Measurements from ENCODE around the gene KIAA0319L. TPM values are rescaled to one million over a fixed set of nuclear protein-coding genes. Genes with fewer than 3 reads are reported as not detected.

The KIAA0319L gene
- total RNA-seq, 2 donors from 2014 or later = 68.4 to 77.6 TPM

- no peaks in the 10 kb centered on the region for H3K27me3 ChIP-seq (ENCODE audit: control insufficient read depth, insufficient read depth, low read length, poor library complexity, severe bottlenecking)
- TF ChIP-seq CTCF (conservative IDR thresholded peaks at IDR 0.05) = no peak
- no peak overlapping the region for H3K4me3 Mint-ChIP-seq
- H3K9me3 ChIP-seq (ENCODE audit: control insufficient read depth, low read length) = no peaks in the 10 kb centered on the region
- H3K36me3 ChIP-seq (ENCODE audit: control insufficient read depth, insufficient read depth, low read length) = peaks cover 5% of the 10 kb centered on the region
- no peaks in the 10 kb centered on the region for H3K9me3 Mint-ChIP-seq
- H3K27ac ChIP-seq (ENCODE audit: low read depth, low read length) = no peak overlapping the region
- DNase-seq = peak; percentile 51
- WGBS, 2 experiments (ENCODE audit: insufficient coverage in 1 of 2, insufficient read length in 1 of 2) = 70 to 79% methylated on average over 2 to 3 of the region's 3 CpGs
- peaks cover 10% of the 10 kb centered on the region for H3K4me1 ChIP-seq (ENCODE audit: control insufficient read depth, insufficient read depth, low read length)
- no peaks in the 10 kb centered on the region for H3K27me3 Mint-ChIP-seq (ENCODE audit: insufficient read depth)
- peaks cover 30% of the 10 kb centered on the region for H3K36me3 Mint-ChIP-seq (ENCODE audit: low read depth)
- no peak overlapping the region for H3K4me3 ChIP-seq (ENCODE audit: low read length)
- H3K27ac Mint-ChIP-seq = peak overlapping the region; percentile 81
- H3K4me1 Mint-ChIP-seq = peaks cover 21% of the 10 kb centered on the region
- no peak overlapping the region for H3K9ac ChIP-seq (ENCODE audit: extremely low read depth, low read length, poor library complexity, severe bottlenecking)
Measured at GRCh38 chr1:35499652-35500176, 57.5 kb downstream of the KIAA0319L start.

- no peak overlapping the region for H3K4me3 Mint-ChIP-seq
- H3K4me1 Mint-ChIP-seq = peaks cover 21% of the 10 kb centered on the region
- peaks cover 32% of the 10 kb centered on the region for H3K36me3 Mint-ChIP-seq (ENCODE audit: low read depth)
- peaks cover 10% of the 10 kb centered on the region for H3K4me1 ChIP-seq (ENCODE audit: control insufficient read depth, insufficient read depth, low read length)
- H3K9ac ChIP-seq (ENCODE audit: extremely low read depth, low read length, poor library complexity, severe bottlenecking) = no peak overlapping the region
- no peak for TF ChIP-seq CTCF (conservative IDR thresholded peaks at IDR 0.05)
- 90 to 100% methylated on average over 2 to 3 of the region's 4 CpGs for WGBS, 2 experiments (ENCODE audit: insufficient coverage in 1 of 2, insufficient read length in 1 of 2)
- peaks cover 5% of the 10 kb centered on the region for H3K36me3 ChIP-seq (ENCODE audit: control insufficient read depth, insufficient read depth, low read length)
- H3K27ac Mint-ChIP-seq = peak overlapping the region; percentile 81
- H3K27me3 Mint-ChIP-seq (ENCODE audit: insufficient read depth) = no peaks in the 10 kb centered on the region
- H3K9me3 Mint-ChIP-seq = no peaks in the 10 kb centered on the region
- DNase-seq = no peak
- no peak overlapping the region for H3K4me3 ChIP-seq (ENCODE audit: low read length)
- no peaks in the 10 kb centered on the region for H3K9me3 ChIP-seq (ENCODE audit: control insufficient read depth, low read length)
- H3K27me3 ChIP-seq (ENCODE audit: control insufficient read depth, insufficient read depth, low read length, poor library complexity, severe bottlenecking) = no peaks in the 10 kb centered on the region
- H3K27ac ChIP-seq (ENCODE audit: low read depth, low read length) = no peak overlapping the region
Measured at GRCh38 chr1:35499231-35499630, 58.0 kb downstream of the KIAA0319L start.

- H3K4me3 Mint-ChIP-seq = no peak overlapping the region
- peaks cover 10% of the 10 kb centered on the region for H3K9me3 Mint-ChIP-seq
- DNase-seq = no peak
- H3K27ac Mint-ChIP-seq = no peak overlapping the region
- H3K4me1 ChIP-seq (ENCODE audit: control insufficient read depth, insufficient read depth, low read length) = peaks cover 10% of the 10 kb centered on the region
- peaks cover 41% of the 10 kb centered on the region for H3K36me3 Mint-ChIP-seq (ENCODE audit: low read depth)
- H3K27me3 ChIP-seq (ENCODE audit: control insufficient read depth, insufficient read depth, low read length, poor library complexity, severe bottlenecking) = no peaks in the 10 kb centered on the region
- H3K27ac ChIP-seq (ENCODE audit: low read depth, low read length) = no peak overlapping the region
- peaks cover 7% of the 10 kb centered on the region for H3K36me3 ChIP-seq (ENCODE audit: control insufficient read depth, insufficient read depth, low read length)
- peaks cover 21% of the 10 kb centered on the region for H3K4me1 Mint-ChIP-seq
- peaks cover 11% of the 10 kb centered on the region for H3K9me3 ChIP-seq (ENCODE audit: control insufficient read depth, low read length)
- no peaks in the 10 kb centered on the region for H3K27me3 Mint-ChIP-seq (ENCODE audit: insufficient read depth)
- no peak overlapping the region for H3K9ac ChIP-seq (ENCODE audit: extremely low read depth, low read length, poor library complexity, severe bottlenecking)
- no peak overlapping the region for H3K4me3 ChIP-seq (ENCODE audit: low read length)
- TF ChIP-seq CTCF (conservative IDR thresholded peaks at IDR 0.05) = no peak
- 100% methylated on average over 2 of the region's 2 CpGs; no CpG with 5 or more reads in 1 of the 2 experiments for WGBS, 2 experiments (ENCODE audit: insufficient coverage in 1 of 2, insufficient read length in 1 of 2)
Measured at GRCh38 chr1:35497571-35497970, 59.6 kb downstream of the KIAA0319L start.
